Stimulated activated CD8-positive, alpha-beta memory T cell treated with anti-CD3 and anti-CD28 coated beads, Interleukin-12 subunit alpha, Interleukin-12 subunit beta, amount 100 ng/mL, for 24 hours (primary cell): ENCODE results near the gene SVOP.
A peak's percentile ranks its signal among the peaks of the same experiment; 100 is the strongest.

Source experiments
- DNase-seq: peaks from one replicate; pipeline ENCODE4 v3.0.0-alpha.2; 2020; ENCODE audit errors: extremely low read depth

Gene SVOP

DNA sequence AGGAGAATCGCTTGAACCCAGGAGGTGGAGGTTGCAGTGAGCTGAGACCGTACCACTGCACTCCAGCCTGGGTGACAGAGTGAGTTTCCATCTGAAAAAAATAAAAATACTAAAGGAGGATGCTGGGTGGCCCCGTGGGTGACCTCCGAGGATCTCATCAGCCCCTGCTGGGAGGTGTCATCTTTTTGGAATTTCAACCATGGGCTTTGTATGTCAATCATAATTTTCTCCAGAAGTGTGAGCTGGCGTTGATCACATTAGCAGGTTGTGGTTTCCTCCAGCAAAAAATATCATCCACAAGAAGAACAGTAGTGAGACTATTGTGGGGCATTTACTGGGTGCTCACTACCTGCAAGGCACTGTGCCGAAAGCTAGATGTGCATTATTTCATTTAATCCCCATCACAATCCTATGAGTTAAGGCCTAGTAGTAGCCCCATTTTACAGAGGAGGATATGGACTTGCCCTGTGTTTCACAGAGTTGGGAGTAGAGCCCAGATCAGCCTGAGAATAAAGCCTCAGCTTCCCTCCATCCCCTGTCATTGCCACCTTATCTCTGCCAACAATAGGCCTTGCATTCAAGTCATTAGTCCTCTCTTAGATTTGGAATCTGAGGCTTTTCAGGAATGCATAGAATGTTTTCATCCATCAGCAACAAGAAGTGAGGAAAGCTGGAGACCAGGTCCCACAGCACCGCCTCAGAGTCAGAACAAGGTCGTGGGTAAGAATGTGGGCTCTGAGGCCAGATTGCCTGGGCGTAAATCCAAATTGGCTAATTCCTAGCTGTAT lies 39.8 kb downstream of the SVOP start:
- DNase-seq = no peak

DNA sequence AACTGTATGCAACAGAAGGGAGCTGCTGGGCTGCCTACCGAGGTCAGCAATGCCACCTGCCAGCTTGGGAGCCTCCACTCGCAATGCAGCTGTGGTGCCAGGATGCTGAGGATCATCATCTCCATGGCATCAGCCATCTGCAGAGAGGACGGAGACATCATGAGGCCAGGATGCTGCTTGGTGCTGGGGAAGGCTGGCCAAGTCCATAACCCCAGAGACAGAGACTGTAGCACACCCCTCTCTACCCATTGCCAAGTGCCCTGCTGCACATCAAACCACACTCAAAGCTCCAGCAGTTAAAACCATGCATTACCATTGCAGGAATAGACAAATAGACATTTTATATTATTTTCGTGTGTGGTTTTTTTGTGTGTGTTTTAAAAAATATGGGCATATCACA lies 43.5 kb downstream of the SVOP start:
- DNase-seq = no peak

- no peak for DNase-seq
Measured at GRCh38 chr12:108975024-108975593, 45.8 kb downstream of the SVOP start.

DNA sequence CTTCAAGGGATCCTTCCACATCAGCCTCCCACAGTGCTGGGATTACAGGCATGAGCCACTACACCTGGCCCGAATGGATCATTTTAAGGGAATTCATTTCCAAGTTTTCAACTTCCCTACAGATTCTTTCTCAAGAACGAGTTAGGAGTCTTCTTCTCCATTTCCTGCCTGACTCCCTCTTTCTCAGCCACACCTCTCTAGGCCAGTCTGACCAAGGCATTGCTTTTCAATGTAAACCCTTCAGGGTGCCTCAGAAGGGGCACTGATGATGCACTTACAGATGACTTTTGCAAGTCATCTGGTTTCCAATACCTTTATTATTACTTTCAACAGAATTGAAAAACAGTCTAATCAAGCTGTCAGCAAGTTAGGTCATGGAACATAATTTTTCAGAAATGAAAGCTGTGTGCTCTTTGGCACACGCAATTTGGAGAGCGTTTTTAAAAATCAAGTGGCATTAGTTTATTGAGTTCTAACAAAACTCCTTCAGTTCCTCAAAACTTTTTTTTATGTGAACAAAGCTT lies 47.2 kb downstream of the SVOP start:
- no peak for DNase-seq

DNA sequence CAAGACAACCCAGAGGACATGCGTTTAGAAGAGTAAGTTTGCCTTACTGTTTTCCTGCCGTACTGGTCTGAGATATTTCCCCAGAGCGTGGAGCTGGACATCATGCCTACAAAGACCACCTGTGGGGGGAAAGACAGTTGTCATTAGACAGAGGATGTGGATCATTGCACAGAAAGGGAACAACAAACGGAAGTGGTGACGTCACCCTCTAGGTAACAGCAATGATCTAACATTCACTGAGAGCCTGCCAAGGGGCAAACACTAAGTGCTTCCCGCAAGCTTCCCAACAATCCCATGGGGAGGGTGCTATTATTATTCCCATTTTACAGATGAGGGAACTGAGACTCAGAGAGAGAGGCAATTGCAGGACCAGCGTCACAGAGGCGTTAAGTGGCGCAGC lies 48.5 kb downstream of the SVOP start:
- DNase-seq = no peak

DNA sequence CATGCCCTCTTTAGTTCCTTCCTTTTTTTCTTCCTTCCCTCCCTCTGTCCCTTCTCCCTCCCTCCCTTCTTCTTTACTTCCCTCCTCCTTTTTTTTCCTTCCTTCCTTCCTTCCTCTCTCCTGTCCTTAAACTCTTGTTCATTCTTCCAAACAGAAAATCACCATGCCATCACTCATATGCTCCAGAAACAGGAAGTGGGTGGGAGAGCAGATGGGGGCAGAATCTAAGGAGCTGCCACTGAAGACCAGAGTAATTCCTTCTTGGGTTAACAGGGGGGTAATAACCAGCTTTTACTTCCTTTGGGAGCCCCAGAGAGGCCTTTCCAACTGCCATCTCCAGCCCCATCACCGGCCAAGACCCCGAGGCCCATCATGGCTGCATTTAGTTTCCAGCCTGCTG lies 51.2 kb downstream of the SVOP start:
- no peak for DNase-seq

DNA sequence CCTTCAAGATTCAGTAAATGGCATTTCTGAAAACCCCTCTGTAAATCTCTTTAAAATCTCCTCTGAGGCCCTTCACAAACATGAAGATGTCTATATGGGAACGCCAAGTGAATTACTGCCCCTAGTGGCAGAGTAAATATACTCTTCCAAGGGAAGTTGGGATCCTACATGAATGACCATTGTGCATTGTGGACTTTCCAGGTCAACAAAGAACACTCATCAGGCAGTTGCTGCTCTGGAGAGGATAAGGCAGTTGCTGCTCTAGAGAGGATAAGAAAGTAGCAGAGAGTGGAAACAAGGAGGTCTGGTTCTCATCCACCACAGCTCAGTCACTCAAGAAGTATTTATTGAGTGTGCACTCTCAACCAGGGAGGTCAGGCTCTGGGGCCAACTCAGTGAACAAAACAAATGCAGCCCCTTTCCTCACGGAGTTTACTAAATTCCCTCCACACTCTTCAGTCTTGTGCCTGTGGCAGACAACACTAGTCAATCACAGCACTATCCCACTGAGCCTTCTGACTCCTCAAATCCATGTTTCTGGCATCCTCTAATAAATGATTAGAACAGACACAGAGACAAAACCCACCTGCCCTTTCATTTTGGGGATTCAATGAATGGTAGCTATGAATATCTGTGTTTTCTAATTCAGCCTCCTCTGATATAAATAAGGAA lies 52.9 kb downstream of the SVOP start:
- DNase-seq = no peak

DNA sequence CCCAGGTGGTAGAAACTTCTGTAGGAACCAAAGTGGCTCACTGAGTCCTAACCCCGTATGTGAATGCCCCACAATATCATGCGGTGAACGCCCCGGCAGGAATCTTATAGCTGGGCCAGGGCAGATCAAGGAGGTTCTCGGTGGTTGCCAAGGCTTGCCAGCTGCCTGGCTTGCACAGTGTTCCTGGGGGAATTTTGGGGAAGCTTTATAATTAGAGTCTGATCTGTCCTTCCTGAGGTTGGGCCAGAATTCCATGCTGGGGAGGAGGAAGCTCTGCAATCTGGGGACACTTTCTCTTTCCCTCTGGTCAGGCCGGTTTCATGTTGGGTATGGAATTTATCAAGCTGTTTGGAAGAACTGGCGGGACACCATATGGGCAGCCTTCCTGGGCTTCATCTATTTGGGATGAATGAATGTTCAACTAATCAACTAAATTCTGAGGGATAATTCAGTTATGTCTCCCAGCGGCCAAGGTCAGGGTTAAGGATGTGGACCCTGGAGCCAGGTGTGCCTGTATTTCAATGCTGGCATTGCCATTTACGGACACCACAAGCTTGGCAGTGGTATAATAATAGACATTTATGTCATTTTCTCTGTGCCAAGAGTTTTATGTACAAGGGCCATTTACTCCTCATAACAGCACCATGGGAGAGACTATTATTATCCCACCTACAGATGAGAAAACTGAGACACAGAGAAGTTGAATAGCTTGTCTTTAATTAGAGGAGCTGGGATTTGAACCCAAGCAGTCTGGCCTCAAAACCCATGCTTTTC lies 54.3 kb downstream of the SVOP start:
- no peak for DNase-seq

DNA sequence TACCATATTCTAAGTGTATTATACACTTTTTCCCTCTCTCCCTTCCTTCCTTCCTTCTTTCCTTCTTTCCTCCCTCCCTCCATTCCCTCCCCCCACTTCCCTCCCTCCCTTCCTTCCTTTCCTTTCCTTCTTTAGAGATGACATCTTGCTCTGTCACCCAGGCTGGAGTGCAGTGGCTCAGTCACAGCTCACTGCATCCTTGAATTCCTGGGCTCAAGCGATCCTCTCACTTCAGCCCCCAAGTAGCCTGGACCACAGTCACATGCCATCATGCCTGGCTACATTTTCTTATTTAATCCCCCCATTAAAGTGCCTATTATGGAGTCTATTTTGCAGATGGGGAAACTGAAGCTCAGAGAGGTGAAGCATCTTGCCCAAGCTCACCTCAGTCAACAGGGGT lies 55.0 kb downstream of the SVOP start:
- DNase-seq = no peak

DNA sequence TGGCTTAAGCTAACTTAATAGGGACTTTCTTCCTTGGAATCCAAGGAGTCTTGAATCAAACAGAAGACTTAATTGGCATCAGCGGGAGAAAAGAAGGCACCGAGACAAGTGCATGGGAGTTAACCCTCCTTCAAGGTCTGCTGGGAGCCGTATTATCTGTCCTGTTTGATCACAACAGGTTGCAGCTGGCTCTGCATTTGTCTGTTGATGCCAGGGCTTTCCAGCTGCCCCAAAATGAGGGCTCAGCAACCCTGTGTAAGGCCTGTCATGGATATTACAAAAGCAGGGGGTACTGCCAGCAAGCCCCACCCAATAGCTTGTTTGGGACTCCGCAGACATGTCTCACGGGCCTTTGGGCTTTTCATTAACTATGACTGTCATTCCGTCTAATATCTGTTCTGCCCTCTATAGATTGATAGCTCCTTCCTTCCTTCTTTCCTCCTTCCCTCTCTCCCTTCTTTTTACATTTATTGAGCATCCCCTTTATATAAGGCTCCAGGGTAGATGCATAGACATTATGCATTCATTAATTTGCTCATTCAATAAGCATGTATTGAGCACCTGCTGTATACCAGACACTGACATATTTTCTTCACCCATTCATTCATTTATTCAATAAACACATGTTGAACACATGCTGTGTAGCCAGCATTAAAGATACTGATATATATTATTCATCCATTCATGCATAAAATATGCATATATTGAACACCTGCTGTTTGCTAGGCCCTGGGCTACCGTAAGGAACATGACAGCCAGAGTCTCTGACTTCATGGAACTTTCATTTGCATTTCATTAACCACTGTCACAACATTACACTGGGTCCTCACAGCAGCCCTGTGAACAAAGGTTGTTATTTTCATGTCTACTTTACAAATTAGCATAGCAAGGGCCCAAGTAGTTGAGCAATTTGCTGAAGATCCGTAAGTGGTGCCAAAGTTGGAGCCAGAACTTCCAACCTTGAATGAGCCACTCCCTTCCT lies 56.2 kb downstream of the SVOP start:
- no peak for DNase-seq

- DNase-seq = no peak
Measured at GRCh38 chr12:108962256-108962655, 58.6 kb downstream of the SVOP start.

DNA sequence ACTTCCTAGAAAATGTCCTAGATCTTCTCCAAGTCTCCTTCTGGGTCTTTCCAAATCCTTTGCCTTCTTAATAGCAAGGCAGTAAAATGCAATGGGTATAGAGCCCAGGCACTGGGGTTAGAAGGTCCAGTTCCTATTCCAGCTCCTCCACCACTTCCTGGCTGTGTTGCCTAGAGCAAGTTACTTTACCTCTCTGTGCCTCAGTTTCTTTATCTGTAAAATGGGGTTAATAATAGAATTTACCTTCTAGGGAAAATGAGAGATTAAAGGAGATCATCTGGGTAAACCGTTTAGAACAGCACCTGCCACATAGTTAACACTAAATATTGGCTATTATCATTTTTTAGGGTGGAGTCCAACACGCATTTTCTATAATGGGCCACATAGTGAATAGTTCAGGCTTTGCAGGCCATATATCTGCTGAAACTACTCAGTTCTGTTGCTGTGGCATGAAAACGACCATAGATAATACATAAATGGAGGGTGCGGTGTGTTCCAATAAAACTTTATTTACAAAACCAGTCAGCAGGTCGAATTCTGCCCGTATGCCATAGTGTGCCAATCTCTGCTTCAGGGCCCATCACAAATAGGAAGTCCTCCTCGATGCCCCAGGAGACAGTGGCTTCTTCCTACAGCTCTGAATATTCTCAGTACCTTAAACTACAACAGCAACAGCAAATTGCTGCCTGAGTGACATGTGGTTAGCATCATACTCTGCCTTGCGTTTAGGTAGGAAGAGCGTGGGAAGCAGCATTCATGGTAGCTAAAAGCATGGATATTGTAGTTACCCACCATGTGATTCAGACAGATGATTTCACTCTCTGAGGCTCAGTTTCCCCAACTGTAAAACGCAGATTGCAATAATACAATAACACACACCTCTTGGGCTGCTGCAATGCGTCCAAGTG lies 60.9 kb downstream of the SVOP start:
- no peak for DNase-seq

GRCh38 chr12:108955225-108955835 lies 65.5 kb downstream of the SVOP start:
- DNase-seq = no peak

DNA sequence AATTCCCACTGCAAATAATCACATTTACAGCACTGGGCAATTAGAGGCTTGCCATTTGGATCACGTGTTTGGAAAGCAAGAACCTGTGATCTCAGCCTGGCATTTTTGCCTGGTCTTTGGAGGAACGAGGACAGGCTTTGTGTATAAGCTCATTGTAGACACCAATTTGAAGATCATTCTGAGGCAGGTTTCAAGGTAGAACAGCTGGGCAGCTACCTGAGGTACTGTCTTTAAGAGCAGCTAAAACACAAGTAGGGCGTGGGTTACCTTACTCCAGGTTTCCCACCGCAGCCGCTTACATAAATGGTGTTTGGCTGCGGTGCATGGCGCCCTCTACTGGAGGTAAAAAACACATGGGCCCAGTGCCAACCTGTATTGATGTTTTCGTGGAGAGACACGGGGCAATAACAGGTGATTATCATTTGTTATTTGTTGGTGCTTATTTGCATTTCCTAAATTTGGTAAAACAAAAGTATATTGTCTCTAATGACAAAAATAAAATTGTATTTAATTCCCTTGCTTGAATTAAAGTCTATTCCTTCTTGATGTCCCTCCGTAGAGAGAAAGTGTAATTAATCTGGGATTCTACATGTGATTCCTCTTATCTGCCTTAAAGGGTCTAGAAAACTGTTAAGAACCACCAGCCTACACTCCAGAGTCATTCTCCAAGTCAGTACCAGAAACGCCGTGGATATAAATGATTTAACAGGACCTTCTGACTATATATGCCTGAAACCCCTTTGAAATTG lies 69.7 kb downstream of the SVOP start:
- DNase-seq = peak; percentile 30

GRCh38 chr12:108949976-108950375 lies 70.9 kb downstream of the SVOP start:
- no peak for DNase-seq

DNA sequence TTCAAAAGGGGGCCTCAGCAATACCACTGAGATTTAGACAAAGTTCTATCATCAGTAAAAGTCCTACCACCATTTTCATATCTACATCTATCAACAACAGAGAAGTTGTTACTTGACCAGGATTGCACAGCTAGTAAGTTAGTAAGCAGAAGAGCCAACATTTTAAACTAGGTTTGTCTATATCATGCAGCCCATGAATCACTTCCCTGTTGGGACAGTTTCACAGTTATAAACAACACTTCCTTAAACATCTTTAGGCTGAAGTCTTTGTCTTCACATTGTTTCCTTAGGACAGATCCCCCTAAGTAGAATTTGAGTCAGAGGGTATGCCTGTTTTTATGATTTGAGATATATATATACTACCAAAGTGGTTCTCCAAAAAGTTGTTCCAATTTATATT lies 72.5 kb downstream of the SVOP start:
- DNase-seq = no peak

DNA sequence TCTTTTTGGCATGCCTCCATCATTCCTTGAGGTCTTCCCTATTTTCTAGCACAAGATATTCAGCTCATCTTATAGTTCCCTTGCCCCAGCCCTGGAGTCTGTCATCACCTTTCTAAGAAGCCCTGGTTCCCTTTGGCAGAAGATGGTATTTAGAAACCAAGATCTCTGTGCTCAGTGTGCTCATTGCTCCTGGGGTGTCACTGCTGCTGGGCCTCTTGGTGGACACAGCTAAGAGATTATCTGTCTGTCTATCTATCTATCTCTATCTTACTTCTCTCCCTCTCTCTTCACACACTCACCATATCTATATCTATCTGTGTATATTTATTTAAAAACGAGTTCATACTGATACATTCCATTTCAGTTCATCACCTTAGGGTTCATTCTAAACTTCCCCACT lies 73.8 kb downstream of the SVOP start:
- no peak for DNase-seq

GRCh38 chr12:108940138-108940537 lies 80.7 kb downstream of the SVOP start:
- no peak for DNase-seq

DNA sequence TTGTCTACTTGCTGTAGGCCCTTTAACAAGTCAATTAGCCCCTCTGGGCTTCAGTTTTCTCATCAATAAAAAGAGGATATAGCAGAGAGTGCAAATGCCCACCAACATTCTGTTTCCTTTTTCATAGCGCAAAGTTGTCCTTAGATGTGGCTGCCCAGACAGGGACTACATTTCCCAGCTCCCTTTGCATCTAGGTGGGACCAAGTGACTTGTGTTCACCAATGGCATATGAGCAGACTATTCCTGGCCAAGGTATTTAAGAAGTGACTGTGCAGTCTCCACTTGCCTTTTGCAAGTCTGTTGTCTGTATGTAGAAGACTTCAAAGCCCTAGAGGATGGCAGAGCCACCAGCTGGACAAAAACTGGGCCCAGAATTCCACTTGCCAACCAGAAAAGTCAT lies 81.3 kb downstream of the SVOP start:
- DNase-seq = no peak
